GM12875 (cell line): ENCODE data around the gene DOCK10.

Experiments used
- H3K4me3 ChIP-seq: one replicate; pipeline ENCODE4 v1.5.1; 2011; ENCODE audit warnings: low read depth, low read length, control low read depth
- TF ChIP-seq, protein P1 (sequence below): IDR thresholded peaks from 2 replicates; pipeline ENCODE4 v1.5.1; 2011; ENCODE audit warnings: low read depth, mild to moderate bottlenecking, control low read depth, inconsistent platforms, low read length, moderate library complexity, borderline replicate concordance; ENCODE audit not compliant: insufficient read depth

Gene DOCK10

GRCh38 chr2:225033440-225034318 lies 8.6 kb downstream of the DOCK10 start:
- no peak overlapping the region for H3K4me3 ChIP-seq
- TF ChIP-seq, protein P1, sequence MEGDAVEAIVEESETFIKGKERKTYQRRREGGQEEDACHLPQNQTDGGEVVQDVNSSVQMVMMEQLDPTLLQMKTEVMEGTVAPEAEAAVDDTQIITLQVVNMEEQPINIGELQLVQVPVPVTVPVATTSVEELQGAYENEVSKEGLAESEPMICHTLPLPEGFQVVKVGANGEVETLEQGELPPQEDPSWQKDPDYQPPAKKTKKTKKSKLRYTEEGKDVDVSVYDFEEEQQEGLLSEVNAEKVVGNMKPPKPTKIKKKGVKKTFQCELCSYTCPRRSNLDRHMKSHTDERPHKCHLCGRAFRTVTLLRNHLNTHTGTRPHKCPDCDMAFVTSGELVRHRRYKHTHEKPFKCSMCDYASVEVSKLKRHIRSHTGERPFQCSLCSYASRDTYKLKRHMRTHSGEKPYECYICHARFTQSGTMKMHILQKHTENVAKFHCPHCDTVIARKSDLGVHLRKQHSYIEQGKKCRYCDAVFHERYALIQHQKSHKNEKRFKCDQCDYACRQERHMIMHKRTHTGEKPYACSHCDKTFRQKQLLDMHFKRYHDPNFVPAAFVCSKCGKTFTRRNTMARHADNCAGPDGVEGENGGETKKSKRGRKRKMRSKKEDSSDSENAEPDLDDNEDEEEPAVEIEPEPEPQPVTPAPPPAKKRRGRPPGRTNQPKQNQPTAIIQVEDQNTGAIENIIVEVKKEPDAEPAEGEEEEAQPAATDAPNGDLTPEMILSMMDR, result no peak

- TF ChIP-seq, protein P1, result no peak
- no peak overlapping the region for H3K4me3 ChIP-seq
Observed at GRCh38 chr2:225032246-225032645, 10.0 kb downstream of the DOCK10 start.

GRCh38 chr2:225031599-225031998 lies 10.7 kb downstream of the DOCK10 start:
- no peak overlapping the region for H3K4me3 ChIP-seq
- TF ChIP-seq, protein P1, result no peak

DNA sequence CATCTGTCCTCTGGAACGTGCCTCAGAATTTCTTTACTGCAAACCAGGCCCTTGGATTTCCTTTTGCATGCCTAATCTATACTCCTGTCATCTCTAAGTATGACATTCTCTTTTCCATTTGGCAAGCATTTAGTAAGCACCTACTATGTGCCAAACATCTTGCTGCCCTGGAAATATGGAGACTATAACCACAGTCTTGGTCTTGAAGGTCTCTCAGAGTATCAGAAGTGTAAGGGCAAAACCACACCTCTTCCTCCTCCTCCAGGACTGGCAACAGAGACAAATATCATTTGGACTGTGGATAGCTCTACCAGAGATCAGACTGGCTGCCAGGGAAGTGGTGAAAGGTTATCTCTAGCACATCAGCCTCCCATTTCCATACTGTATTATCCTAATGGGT lies 11.4 kb downstream of the DOCK10 start:
- no peak overlapping the region for H3K4me3 ChIP-seq
- TF ChIP-seq, protein P1, result no peak

- TF ChIP-seq, protein P1, result no peak
- no peak overlapping the region for H3K4me3 ChIP-seq
Observed at GRCh38 chr2:225030203-225030602, 12.1 kb downstream of the DOCK10 start.

DNA sequence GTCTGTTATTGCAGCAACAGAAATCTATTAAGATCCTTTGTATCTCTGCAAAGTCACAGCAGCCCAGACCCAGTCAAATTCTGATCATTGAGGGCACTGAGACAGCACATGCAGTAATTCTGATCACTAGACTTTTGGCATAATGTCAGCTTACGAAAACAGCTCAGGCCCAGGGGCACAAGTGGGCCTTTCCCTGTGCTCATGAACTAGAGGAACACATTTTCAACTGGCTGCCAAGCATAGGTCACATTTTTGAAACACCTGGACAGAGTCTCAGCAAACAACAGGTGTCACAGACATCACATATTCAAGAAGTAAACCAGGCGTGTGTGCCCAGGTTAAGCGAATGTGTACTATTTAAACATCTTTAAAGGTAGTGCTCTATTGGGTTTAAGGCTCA lies 13.7 kb downstream of the DOCK10 start:
- TF ChIP-seq, protein P1, result no peak
- H3K4me3 ChIP-seq, result no peak overlapping the region
